Activated CD4-positive, CD25-positive, alpha-beta regulatory T cell treated with anti-CD3 and anti-CD28 coated beads, Interleukin-2, amount 50 U/mL, for 72 hours (primary cell): Measurements from ENCODE around the gene SV2C.
"Not testable (repeated sequence)": the region's sequence is repeated elsewhere in the genome, so short reads cannot be mapped to it uniquely, and the experiment has no call there.

Source experiments
- DNase-seq: peaks from one replicate; pipeline ENCODE4 v3.0.0; 2021

SV2C gene

GRCh38 chr5:76204713-76205112, 121.5 kb downstream of the SV2C start:
- DNase-seq, result no peak

- no peak for DNase-seq
Observed at GRCh38 chr5:76207120-76207519, 123.9 kb downstream of the SV2C start.

- no peak for DNase-seq
Observed at GRCh38 chr5:76209297-76209696, 126.1 kb downstream of the SV2C start.

GRCh38 chr5:76210946-76211345, 127.8 kb downstream of the SV2C start:
- DNase-seq, result no peak

GRCh38 chr5:76213858-76214257, 130.7 kb downstream of the SV2C start:
- no peak for DNase-seq

- DNase-seq, result no peak
Observed at GRCh38 chr5:76216748-76217147, 133.6 kb downstream of the SV2C start.

- no peak for DNase-seq
Observed at GRCh38 chr5:76219636-76220035, 136.5 kb downstream of the SV2C start.

- no peak for DNase-seq
Observed at GRCh38 chr5:76221311-76221710, 138.1 kb downstream of the SV2C start.

GRCh38 chr5:76222318-76222717, 139.1 kb downstream of the SV2C start:
- no peak for DNase-seq

GRCh38 chr5:76223696-76224095, 140.5 kb downstream of the SV2C start:
- no peak for DNase-seq

- DNase-seq, result no peak
Observed at GRCh38 chr5:76224898-76225297, 141.7 kb downstream of the SV2C start.

- DNase-seq, result no peak
Observed at GRCh38 chr5:76225336-76225735, 142.2 kb downstream of the SV2C start.

GRCh38 chr5:76229900-76230299, 146.7 kb downstream of the SV2C start:
- DNase-seq, result no peak

- DNase-seq, result no peak
Observed at GRCh38 chr5:76230711-76231285, 147.6 kb downstream of the SV2C start.

GRCh38 chr5:76234665-76235064, 151.5 kb downstream of the SV2C start:
- no peak for DNase-seq

GRCh38 chr5:76236684-76237083, 153.5 kb downstream of the SV2C start:
- no peak for DNase-seq

- no peak for DNase-seq
Observed at GRCh38 chr5:76240336-76240735, 157.2 kb downstream of the SV2C start.

- DNase-seq, result not testable (repeated sequence)
Observed at GRCh38 chr5:76242155-76242554, 159.0 kb downstream of the SV2C start.

- DNase-seq, result no peak
Observed at GRCh38 chr5:76245590-76245989, 162.4 kb downstream of the SV2C start.

GRCh38 chr5:76249621-76250020, 166.4 kb downstream of the SV2C start:
- no peak for DNase-seq

GRCh38 chr5:76250463-76250862, 167.3 kb downstream of the SV2C start:
- no peak for DNase-seq

GRCh38 chr5:76251656-76252055, 168.5 kb downstream of the SV2C start:
- DNase-seq, result no peak

- no peak for DNase-seq
Observed at GRCh38 chr5:76252437-76252836, 169.3 kb downstream of the SV2C start.

- peak; percentile 36 for DNase-seq
Observed at GRCh38 chr5:76256116-76256889, 173.1 kb downstream of the SV2C start.
